Stimulated activated effector memory CD8-positive, alpha-beta T cell treated with anti-CD3 and anti-CD28 coated beads, Interleukin-12 subunit alpha, Interleukin-12 subunit beta, amount 100 ng/mL, for 72 hours (primary cell): Measurements from ENCODE around the gene GLRX5.

Source experiments
- ATAC-seq: fragments of 150-1000 bp; cut with Tn5 transposase; 2 replicates; pipeline ENCODE4 v1.10.0; 2021
- DNase-seq, 2 donors: peaks; one replicate each; pipeline ENCODE4 v3.0.0; 2021 to 2022; ENCODE audit warnings: low spot score in 2 of 2
- H3K27ac Mint-ChIP-seq: one replicate; pipeline ENCODE4 v1.8.0; 2022; ENCODE audit warnings: mild to moderate bottlenecking, mixed read lengths
- H3K36me3 Mint-ChIP-seq: one replicate; pipeline ENCODE4 v1.8.0; 2022; ENCODE audit warnings: mild to moderate bottlenecking, mixed read lengths
- H3K4me1 Mint-ChIP-seq: one replicate; pipeline ENCODE4 v1.8.0; 2022; ENCODE audit warnings: mixed read lengths
- H3K4me3 Mint-ChIP-seq: one replicate; pipeline ENCODE4 v1.8.0; 2022; ENCODE audit warnings: mild to moderate bottlenecking, mixed read lengths
- H3K9me3 Mint-ChIP-seq: one replicate; pipeline ENCODE4 v1.8.0; 2022; ENCODE audit warnings: mixed read lengths

The GLRX5 gene

DNA sequence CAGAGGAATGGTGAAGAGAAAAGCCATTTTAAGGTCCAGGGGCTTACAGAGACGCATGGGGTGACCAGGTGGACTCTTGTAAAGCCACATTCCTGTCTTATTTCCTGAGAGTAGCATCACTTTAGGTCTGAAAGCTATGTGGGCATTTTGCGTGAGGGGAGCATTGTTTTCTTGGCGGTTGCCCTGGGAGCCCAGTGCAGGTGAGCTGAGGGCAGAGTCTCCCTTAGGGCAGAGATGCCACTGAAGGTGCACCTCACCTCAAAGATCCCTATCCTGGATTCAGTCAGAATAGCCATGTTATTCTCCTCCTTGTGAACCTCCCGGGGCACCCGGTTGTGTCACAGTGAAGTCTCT, 12.4 kb downstream of the GLRX5 start:
- DNase-seq (no peak), ATAC-seq (no peak)
- Mint-ChIP-seq H3K36me3 (peaks cover 14% of the 10 kb centered on the region), H3K9me3 (no peaks in the 10 kb centered on the region), H3K4me3 (no peak overlapping the region), H3K4me1 (no peaks in the 10 kb centered on the region), H3K27ac (no peak overlapping the region)

DNA sequence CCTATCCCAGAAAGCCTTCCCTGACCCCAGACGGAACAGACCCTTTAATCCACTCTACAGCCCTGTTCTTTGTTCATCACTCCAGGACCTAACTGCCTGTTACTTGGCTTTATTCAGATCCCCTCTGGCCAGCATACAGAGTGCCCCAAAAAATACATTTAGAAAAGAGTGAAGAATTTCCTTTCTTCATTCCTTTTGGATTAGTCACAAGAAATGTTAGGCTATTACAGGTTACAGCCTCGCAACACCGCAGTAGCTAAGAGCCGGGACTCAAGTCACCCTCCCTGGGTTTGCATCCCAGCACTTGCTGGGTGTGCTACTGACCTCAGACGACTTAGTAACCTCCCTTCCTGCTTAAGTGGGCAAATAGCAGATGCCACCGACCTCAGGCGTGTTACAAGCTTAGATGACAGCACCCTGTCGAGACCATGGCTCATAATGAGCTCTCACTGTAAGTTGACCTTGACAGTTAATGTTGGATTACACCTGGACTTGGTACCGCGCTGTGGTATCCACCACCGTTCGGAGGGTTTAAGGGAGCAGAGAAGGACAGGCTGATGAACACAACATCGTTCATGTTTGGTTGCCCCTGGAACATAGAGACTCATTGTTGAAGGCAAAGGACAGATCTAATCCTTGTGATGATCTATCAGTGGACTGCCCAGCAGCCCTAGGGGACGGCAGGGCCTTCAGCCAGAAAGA, 12.9 kb downstream of the GLRX5 start:
- ATAC-seq (no peak), DNase-seq (no peak)
- H3K9me3 Mint-ChIP-seq = no peaks in the 10 kb centered on the region
- no peak overlapping the region for H3K27ac Mint-ChIP-seq
- H3K4me3 Mint-ChIP-seq = no peak overlapping the region
- no peaks in the 10 kb centered on the region for H3K4me1 Mint-ChIP-seq
- H3K36me3 Mint-ChIP-seq = peaks cover 14% of the 10 kb centered on the region

DNA sequence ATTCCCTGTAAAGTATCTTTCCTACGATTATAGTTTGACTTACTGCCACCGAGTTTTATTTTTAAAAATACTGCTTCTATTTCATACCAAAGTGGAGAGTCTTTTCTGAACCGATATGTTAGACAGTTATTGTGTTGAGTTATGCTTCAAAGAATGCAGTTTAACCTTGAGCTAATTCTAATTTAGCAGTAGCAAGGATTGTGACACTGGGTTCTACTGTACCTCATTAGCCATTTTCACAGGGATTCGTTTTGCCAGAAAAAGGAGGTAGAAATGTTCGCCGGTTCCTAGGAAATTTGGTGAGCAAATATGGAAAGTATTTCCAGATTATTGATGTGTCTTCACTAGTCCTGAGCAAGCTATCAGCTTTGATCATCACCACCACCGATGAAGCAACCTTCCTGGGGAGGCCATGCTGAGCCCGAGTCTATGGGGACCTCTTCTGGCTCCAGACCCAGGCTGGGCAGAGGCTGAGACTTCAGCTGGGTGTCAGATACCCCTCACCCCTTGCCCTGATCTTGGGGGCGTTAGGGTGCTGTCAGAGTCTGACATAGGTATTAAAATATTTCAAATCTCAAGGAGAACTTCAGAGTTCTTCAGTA, 13.6 kb downstream of the GLRX5 start:
- ATAC-seq (no peak), DNase-seq (no peak)
- no peaks in the 10 kb centered on the region for H3K9me3 Mint-ChIP-seq
- peaks cover 14% of the 10 kb centered on the region for H3K36me3 Mint-ChIP-seq
- H3K27ac Mint-ChIP-seq = no peak overlapping the region
- no peak overlapping the region for H3K4me3 Mint-ChIP-seq
- H3K4me1 Mint-ChIP-seq = no peaks in the 10 kb centered on the region

DNA sequence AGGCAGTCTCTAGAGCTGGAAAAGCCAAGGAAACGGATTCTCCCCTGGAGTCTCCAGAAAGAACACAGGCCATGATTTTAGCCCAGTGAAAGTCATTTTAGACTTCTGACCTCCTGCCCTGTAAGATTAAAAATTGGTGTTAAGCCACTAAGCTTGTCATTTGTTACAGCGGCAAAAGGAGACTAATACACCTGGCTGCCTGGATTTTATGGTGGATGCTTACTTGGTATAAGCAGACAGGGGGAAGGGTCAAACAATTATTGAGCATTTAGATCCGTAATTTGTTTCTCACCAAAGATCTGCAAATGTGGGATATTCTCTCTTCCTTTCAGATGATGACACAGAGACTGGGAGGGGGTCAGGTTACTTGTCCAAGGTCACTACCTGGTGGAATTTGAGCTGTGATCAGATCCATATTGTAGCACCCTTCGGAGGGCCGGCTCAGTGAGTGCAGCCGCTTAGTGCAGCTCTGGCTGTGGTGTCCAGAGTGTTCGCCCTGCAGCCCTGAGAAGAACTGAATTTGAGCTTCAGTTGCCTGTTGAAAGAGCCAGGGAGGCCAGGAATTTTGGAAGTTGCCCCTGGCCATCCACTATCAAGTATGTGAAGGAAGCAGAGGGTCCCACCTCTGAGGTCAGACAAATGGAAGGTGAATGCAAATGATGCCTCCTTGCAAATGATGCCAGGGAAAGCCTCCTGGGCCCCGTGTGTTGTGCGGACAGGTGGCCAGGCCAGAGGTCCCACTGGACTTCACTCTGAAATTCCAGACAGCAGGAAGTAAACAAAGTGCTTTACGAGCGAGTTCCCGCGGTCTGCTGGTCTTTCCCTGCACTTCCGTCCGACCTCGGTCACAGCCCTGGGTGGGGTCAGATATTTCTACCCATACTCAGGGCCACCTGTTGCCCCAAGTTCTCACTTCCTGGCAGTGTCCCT, 15.1 kb downstream of the GLRX5 start:
- Mint-ChIP-seq H3K9me3 (no peaks in the 10 kb centered on the region), H3K4me1 (no peaks in the 10 kb centered on the region), H3K36me3 (peaks cover 5% of the 10 kb centered on the region), H3K27ac (no peak overlapping the region), H3K4me3 (no peak overlapping the region)
- no peak for DNase-seq
- ATAC-seq = no peak

DNA sequence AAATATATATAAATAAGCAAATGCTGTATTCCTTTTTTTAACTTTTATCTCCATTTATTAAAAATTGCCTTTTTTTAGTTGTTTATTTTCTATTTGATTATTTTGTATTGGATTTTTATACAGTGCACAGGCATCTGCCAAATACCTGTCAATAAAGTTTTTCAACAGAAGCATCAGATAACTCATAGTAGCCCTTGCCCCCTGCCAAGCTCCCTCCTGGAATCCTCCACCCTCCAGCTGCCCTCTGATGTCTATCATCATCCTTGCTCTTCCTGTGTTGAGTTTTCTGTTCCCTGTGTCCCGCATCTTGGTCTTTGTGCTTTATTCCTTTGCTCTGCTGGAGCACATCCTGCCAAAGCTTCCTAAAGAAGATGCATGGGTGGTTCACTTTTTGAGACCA, 16.6 kb downstream of the GLRX5 start:
- no peak overlapping the region for H3K4me3 Mint-ChIP-seq
- no peak overlapping the region for H3K27ac Mint-ChIP-seq
- ATAC-seq = no peak
- no peaks in the 10 kb centered on the region for H3K4me1 Mint-ChIP-seq
- DNase-seq = no peak
- no peaks in the 10 kb centered on the region for H3K36me3 Mint-ChIP-seq
- no peaks in the 10 kb centered on the region for H3K9me3 Mint-ChIP-seq

DNA sequence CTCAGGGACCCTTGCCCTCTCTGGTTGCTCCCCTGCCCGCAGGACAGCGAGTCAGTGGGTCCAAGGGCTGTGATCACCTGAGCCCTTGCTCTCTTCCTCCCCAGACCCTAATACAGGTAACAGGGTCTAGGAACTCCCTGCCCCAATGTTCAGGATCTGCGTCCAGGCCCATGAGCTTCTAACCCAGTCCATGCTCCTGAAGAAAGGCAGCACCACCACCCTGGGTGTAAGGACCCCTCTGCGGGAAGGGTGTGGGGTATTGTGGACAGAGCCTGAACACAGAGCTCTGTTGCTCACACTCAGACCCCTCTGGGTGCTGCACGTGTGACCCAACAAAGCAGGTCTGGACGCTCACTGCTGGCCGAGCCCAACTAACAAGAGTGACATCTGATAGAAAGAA, 18.3 kb downstream of the GLRX5 start:
- Mint-ChIP-seq H3K4me3 (no peak overlapping the region), H3K4me1 (no peaks in the 10 kb centered on the region), H3K36me3 (no peaks in the 10 kb centered on the region), H3K27ac (no peak overlapping the region), H3K9me3 (no peaks in the 10 kb centered on the region)
- no peak for ATAC-seq
- no peak for DNase-seq

DNA sequence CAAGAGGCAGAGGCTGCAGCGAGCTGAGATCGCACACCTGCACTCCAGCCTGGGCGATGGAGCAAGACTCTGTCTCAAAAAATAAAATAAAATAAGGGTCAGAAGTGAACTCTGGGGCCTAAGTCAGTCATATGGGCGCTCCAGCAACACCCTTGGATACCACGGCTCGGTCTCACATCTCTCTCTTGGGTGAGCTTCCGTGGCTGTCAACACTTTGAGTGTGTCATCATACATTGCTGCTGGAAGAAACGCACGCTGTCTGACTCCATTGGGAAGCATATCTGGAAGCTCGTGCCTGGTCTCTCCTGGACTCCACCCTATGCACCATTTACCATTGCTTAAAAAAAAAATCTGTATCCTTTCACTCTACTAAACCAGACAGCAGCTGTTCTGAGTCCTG, 20.2 kb downstream of the GLRX5 start:
- Mint-ChIP-seq H3K36me3 (no peaks in the 10 kb centered on the region), H3K4me3 (no peak overlapping the region), H3K9me3 (no peaks in the 10 kb centered on the region), H3K4me1 (no peaks in the 10 kb centered on the region), H3K27ac (no peak overlapping the region)
- no peak for ATAC-seq
- DNase-seq = no peak

DNA sequence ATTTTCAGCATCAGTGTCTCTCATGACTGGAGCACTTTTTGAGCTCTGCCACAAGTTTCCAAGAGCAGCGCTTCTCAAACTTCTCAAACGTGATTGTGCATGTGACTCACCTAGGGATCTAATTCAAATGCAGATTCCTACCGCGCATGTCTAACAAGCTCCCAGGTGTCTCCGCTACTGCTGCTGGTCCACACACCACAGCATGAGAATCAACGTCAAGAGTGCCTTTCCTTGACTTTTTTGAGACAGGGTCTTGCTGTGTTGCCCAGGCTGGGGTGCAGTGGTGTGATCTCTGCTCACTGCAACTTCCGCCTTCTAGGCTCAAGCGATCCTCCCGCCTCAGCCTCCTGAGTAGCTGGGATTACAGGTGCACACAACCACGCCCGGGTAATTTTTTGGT, 22.4 kb downstream of the GLRX5 start:
- Mint-ChIP-seq H3K36me3 (no peaks in the 10 kb centered on the region), H3K4me1 (peaks cover 6% of the 10 kb centered on the region), H3K27ac (no peak overlapping the region), H3K9me3 (no peaks in the 10 kb centered on the region), H3K4me3 (no peak overlapping the region)
- ATAC-seq = no peak
- no peak for DNase-seq

DNA sequence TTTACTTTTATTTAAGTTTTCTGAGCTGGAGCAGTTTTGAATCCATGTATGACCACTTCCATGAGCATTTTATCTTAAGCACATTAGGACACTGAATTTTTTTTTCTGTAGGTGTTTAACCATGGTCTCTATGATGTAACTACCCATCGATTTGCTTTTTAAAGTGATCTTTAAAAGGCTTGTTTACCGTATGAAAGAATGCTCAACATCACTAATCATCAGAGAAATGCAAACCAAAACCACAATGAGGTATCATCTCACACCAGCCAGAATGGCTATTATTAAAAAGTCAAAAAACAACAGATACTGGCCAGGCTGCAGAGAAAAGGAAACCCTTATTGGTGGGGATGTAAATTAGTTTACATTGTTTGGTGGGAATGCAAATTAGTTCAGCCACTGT, 23.0 kb downstream of the GLRX5 start:
- Mint-ChIP-seq H3K27ac (no peak overlapping the region), H3K4me1 (peaks cover 6% of the 10 kb centered on the region), H3K36me3 (no peaks in the 10 kb centered on the region), H3K9me3 (no peaks in the 10 kb centered on the region), H3K4me3 (no peak overlapping the region)
- ATAC-seq (no peak), DNase-seq (no peak)

DNA sequence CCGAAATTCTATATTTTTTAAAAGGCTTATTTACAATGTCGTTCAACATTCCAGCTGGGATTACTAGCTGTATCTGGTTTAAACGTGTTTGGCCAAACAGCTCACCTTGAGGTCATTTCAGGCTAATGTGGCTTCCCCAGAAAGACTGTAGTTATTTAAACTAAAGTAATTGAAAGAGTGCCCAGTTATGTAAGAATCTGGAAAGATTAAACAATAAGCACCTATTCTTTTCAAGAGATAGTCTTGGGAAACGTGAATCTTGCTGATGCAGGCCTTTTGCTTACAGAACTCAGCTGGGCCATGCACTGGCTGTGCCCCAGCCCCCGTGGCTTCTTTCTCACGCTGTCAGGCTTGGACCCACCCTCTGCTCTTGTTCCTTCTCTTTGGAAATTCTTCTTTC, 24.4 kb downstream of the GLRX5 start:
- ATAC-seq (no peak), DNase-seq (no peak)
- peaks cover 6% of the 10 kb centered on the region for H3K4me1 Mint-ChIP-seq
- H3K9me3 Mint-ChIP-seq = no peaks in the 10 kb centered on the region
- H3K27ac Mint-ChIP-seq = peak overlapping the region; percentile 20
- H3K36me3 Mint-ChIP-seq = no peaks in the 10 kb centered on the region
- no peak overlapping the region for H3K4me3 Mint-ChIP-seq

DNA sequence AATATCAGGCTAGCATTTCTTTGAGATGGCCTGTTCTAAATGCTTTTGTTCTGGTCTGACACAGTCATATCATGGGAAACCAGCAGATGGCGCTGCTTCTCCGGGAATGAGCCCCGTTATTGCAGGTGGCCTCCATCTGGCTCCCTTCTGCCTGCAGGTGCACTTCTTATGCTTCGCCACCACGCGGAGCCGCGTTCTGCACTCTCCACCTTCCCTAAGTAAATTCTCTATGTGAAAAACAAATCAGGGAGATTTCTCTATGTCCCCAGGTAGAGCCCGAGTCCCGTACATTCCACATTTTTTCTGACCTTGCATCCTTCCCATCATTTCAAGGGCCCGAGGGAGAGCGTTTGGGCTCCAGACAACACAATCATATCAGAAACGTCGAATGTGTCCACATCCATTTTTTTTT, 26.2 kb downstream of the GLRX5 start:
- DNase-seq (peak; percentile 80 to 89), ATAC-seq (peak; percentile 89)
- no peaks in the 10 kb centered on the region for H3K9me3 Mint-ChIP-seq
- H3K27ac Mint-ChIP-seq = no peak overlapping the region
- H3K4me1 Mint-ChIP-seq = peaks cover 6% of the 10 kb centered on the region
- no peak overlapping the region for H3K4me3 Mint-ChIP-seq
- no peaks in the 10 kb centered on the region for H3K36me3 Mint-ChIP-seq

DNA sequence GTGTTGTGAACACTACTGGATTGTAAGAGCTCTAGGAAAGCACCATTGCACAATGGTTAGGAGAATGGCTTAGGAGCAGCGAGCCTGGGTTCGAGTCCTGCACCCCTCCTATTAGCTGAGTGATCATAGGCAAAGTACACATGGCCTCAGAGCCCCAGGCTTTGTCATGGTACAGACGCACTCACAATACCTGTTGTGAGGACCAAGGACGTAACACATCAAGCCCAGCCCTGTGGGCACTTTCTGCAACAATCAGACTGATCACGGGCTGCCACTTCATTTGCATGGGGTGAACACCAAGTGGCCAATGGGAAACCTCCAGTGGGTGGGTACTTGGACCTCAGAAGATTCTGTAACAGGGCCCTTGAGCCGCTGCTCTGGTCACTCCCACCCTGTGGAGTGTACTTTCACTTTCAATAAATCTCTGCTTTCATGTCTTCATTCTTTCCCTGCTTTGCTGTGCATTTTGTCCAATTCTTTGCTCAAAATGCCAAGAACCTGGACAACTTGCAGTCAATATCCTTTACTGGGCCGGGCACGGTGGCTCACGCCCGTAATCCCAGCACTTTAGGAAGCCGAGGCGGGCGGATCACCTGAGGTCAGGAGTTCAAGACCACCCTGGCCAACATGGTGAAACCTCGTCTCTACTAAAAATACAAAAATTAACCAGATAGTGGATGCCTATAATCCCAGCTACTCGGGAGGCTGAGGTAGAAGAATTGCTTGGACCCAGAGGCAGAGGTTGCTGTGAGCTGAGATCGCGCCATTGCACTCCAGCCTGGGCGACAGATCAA, 28.2 kb downstream of the GLRX5 start:
- no peak overlapping the region for H3K4me3 Mint-ChIP-seq
- H3K9me3 Mint-ChIP-seq = no peaks in the 10 kb centered on the region
- DNase-seq (no peak), ATAC-seq (no peak)
- H3K4me1 Mint-ChIP-seq = peaks cover 6% of the 10 kb centered on the region
- H3K36me3 Mint-ChIP-seq = no peaks in the 10 kb centered on the region
- no peak overlapping the region for H3K27ac Mint-ChIP-seq

DNA sequence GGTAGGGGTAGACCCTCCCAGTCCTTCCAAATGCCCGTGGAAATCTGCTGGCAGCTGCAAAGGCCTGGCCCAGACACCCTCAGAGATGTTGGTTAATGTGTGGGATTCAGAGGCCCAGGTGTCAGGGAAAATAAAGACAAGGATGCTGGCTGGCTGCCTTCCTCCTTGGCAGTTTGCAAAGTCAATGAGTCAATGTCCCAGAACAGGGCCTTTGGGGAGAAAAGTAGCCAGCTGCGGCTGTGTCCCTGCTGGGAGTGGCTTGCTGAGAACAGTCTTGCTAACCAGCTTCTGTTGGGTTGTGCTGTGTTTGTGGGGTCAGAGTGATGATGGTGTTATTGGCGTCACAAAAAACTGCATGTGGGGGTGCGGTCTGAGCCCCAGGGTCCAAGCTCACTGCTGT, 29.2 kb downstream of the GLRX5 start:
- no peaks in the 10 kb centered on the region for H3K9me3 Mint-ChIP-seq
- no peak overlapping the region for H3K27ac Mint-ChIP-seq
- no peak overlapping the region for H3K4me3 Mint-ChIP-seq
- ATAC-seq (no peak), DNase-seq (no peak)
- peaks cover 6% of the 10 kb centered on the region for H3K4me1 Mint-ChIP-seq
- no peaks in the 10 kb centered on the region for H3K36me3 Mint-ChIP-seq

DNA sequence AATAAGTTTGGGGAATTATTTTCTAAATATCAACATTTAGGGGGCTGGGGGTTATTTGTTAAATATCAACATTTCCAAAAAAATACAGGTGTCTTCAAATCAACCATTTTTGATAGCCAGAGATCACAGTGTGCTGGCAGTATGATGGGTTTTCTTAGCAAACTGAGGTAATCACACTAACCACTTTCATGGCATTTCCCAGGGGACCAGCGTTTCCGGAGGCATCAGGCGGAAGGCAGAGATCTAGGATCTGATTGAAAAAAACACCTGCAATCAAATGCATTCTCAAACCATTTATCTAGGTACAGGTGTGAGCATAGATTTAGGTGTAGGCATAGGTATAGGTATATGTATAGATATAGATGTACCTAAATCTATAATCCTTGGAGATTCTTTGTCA, 34.6 kb downstream of the GLRX5 start:
- DNase-seq = no peak
- Mint-ChIP-seq H3K4me1 (no peaks in the 10 kb centered on the region), H3K4me3 (no peak overlapping the region), H3K36me3 (no peaks in the 10 kb centered on the region), H3K27ac (no peak overlapping the region), H3K9me3 (no peaks in the 10 kb centered on the region)
- ATAC-seq = no peak

DNA sequence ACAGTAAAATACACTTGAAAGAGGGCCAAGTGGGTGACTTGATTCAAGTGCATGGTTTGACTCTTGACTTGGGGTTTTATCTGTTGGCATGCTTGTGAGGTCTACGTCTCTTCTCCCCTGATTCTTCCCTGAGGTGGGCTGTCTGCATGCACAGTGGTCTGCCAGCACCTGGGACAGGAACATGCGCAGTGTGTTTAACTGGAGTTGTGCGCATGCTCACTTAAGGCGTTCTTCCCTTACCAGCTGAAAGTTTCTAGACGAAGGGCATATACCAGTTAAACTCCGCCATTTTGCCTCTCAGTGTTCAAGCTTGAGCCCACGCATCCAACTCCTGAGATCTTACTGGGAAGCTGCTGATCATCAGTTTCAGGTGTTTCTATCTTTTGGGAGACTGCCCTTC, 38.5 kb downstream of the GLRX5 start:
- no peak for DNase-seq
- no peak for ATAC-seq
- H3K4me1 Mint-ChIP-seq = no peaks in the 10 kb centered on the region
- H3K27ac Mint-ChIP-seq = no peak overlapping the region
- no peak overlapping the region for H3K4me3 Mint-ChIP-seq
- H3K36me3 Mint-ChIP-seq = no peaks in the 10 kb centered on the region
- no peaks in the 10 kb centered on the region for H3K9me3 Mint-ChIP-seq
